ENCODE results near the gene FAM83B.

The FAM83B gene

GRCh38 chr6:54988576-54988975 is 142.0 kb downstream of the FAM83B start:
- TF ChIP-seq, protein P1, sequence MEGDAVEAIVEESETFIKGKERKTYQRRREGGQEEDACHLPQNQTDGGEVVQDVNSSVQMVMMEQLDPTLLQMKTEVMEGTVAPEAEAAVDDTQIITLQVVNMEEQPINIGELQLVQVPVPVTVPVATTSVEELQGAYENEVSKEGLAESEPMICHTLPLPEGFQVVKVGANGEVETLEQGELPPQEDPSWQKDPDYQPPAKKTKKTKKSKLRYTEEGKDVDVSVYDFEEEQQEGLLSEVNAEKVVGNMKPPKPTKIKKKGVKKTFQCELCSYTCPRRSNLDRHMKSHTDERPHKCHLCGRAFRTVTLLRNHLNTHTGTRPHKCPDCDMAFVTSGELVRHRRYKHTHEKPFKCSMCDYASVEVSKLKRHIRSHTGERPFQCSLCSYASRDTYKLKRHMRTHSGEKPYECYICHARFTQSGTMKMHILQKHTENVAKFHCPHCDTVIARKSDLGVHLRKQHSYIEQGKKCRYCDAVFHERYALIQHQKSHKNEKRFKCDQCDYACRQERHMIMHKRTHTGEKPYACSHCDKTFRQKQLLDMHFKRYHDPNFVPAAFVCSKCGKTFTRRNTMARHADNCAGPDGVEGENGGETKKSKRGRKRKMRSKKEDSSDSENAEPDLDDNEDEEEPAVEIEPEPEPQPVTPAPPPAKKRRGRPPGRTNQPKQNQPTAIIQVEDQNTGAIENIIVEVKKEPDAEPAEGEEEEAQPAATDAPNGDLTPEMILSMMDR (IDR thresholded peaks at IDR 0.05; ENCODE audit: low read depth, low read length), result no peak
- TF ChIP-seq, protein P2, sequence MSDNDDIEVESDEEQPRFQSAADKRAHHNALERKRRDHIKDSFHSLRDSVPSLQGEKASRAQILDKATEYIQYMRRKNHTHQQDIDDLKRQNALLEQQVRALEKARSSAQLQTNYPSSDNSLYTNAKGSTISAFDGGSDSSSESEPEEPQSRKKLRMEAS (IDR thresholded peaks at IDR 0.05; ENCODE audit: low read depth, low read length), result no peak
- TF ChIP-seq POLR2A (IDR thresholded peaks at IDR 0.05; ENCODE audit: extremely low read depth, insufficient read length), result no peak
- no peak for TF ChIP-seq MYC (IDR thresholded peaks at IDR 0.05; ENCODE audit: low read depth, low read length)
- no peak overlapping the region for H3K4me3 ChIP-seq (ENCODE audit: low read depth, low read length)
- no peak for DNase-seq (ENCODE audit: low read depth)

DNA sequence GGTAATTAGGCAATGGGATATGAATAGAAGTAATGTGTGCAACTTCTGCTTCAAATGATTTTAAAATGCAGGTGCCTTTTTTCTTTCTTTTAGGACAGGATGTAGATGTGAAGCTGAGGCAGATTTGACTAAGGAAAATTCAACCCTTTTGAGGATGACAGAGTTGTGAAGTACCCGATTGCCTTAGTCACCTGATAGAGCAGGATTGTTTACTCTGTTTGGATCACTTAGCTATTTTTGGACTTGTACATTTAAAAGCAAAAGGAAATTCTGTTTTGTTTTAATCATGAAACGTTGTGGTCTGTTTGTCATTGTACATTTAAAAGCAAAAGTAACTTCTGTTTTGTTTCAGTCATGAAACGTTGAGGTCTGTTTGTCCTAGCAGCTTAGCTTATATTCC is 143.4 kb downstream of the FAM83B start:
- DNase-seq (ENCODE audit: low read depth), result no peak
- H3K4me3 ChIP-seq (ENCODE audit: low read depth, low read length), result no peak overlapping the region

More for the DNA sequence above, 143.4 kb downstream of the FAM83B start:
- TF ChIP-seq MYC (IDR thresholded peaks at IDR 0.05; ENCODE audit: low read depth, low read length), result no peak
- TF ChIP-seq, protein P1 (IDR thresholded peaks at IDR 0.05; ENCODE audit: low read depth, low read length), result no peak
- TF ChIP-seq, protein P2 (IDR thresholded peaks at IDR 0.05; ENCODE audit: low read depth, low read length), result no peak
- no peak for TF ChIP-seq POLR2A (IDR thresholded peaks at IDR 0.05; ENCODE audit: extremely low read depth, insufficient read length)

Measured in NB4 (cell line).